DND-41 (cell line): Measurements from ENCODE around the gene UNC13C.

Experiments
- EZH2 ChIP-seq: IDR thresholded peaks from 3 replicates; pipeline ENCODE4 v1.6.1; 2012; ENCODE audit warnings: borderline replicate concordance, low read depth, mild to moderate bottlenecking, moderate library complexity, low read length, inconsistent platforms; ENCODE audit not compliant: severe bottlenecking
- TF ChIP-seq, protein P1 (sequence below): IDR thresholded peaks from 2 replicates; pipeline ENCODE4 v1.5.1; 2012; ENCODE audit warnings: borderline replicate concordance, low read length, moderate library complexity, mild to moderate bottlenecking; ENCODE audit not compliant: poor library complexity, severe bottlenecking; ENCODE audit errors: extremely low read depth

DNA sequence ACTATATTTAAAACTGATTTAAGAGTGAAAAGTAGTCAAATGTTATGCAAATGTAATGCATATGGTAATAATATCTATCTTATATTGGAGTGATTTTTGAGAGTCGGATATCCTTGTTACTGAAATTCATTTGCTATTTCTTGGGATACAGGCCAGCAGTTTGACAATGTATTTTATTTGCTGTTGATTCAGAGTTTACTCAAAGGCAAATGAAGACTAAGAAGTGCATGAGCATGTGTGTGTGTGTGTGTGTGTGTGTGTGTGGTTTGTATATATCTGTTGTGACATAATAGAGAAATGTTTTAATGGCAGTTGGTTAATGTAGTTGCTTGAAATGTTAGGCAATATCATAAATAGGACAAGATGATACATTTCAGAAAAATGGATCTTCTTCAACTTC, 39.0 kb downstream of the UNC13C start:
- TF ChIP-seq, protein P1, sequence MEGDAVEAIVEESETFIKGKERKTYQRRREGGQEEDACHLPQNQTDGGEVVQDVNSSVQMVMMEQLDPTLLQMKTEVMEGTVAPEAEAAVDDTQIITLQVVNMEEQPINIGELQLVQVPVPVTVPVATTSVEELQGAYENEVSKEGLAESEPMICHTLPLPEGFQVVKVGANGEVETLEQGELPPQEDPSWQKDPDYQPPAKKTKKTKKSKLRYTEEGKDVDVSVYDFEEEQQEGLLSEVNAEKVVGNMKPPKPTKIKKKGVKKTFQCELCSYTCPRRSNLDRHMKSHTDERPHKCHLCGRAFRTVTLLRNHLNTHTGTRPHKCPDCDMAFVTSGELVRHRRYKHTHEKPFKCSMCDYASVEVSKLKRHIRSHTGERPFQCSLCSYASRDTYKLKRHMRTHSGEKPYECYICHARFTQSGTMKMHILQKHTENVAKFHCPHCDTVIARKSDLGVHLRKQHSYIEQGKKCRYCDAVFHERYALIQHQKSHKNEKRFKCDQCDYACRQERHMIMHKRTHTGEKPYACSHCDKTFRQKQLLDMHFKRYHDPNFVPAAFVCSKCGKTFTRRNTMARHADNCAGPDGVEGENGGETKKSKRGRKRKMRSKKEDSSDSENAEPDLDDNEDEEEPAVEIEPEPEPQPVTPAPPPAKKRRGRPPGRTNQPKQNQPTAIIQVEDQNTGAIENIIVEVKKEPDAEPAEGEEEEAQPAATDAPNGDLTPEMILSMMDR: no peak
- no peak for TF ChIP-seq EZH2
